IMR-90 (cell line): ENCODE results near the gene TGFBRAP1. TPM values are rescaled to one million over a fixed set of nuclear protein-coding genes. Genes with fewer than 3 reads are reported as not detected.

ENCODE experiments used
- ATAC-seq: fragments of 200-7000 bp; cut with Tn5 transposase; 2 replicates; pipeline ENCODE4 v1.9.1; 2020; ENCODE audit warnings: low read depth, mild to moderate bottlenecking, moderate library complexity
- BruUV-seq: library from RNA; stranded (reverse); fragments of 400-500 nt; replicated peaks from 2 replicates; lab custom pipeline; 2021; lab: Mats Ljungman, UMichigan
- CTCF ChIA-PET: fragments of 300-600 bp; formaldehyde crosslinking; extraction: SDS; loops from one replicate; lab custom pipeline; 2021; ENCODE audit warnings: antibody characterized with exemption; lab: Yijun Ruan, JAX
- POLR2A ChIA-PET: fragments of 300-600 bp; sonication (Branson Sonifier 250); formaldehyde crosslinking; loops from one replicate; lab custom pipeline; 2022; ENCODE audit warnings: antibody characterized with exemption; ENCODE audit not compliant: unreplicated experiment; lab: Charles Lee
- DNase-seq: peaks from one replicate; pipeline ENCODE4 v3.0.0; 2013
- H2AFZ ChIP-seq: replicated peaks from 2 replicates; pipeline ENCODE3; 2013; ENCODE audit warnings: low read length, mild to moderate bottlenecking; ENCODE audit not compliant: poor library complexity
- H2AK5ac ChIP-seq: 2 replicates; pipeline ENCODE4 v1.6.1; 2013; ENCODE audit warnings: low read depth, low read length, inconsistent platforms
- H2AK9ac ChIP-seq: replicated peaks from 2 replicates; pipeline ENCODE3; 2013; ENCODE audit warnings: mild to moderate bottlenecking, low read depth, low read length, moderate library complexity; ENCODE audit not compliant: poor library complexity
- H2BK120ac ChIP-seq: 2 replicates; pipeline ENCODE4 v1.6.1; 2013; ENCODE audit warnings: low read depth, low read length, inconsistent platforms
- H2BK15ac ChIP-seq: 3 replicates; pipeline ENCODE4 v1.6.1; 2013; ENCODE audit warnings: low read depth, low read length, inconsistent platforms
- H2BK20ac ChIP-seq: 2 replicates; pipeline ENCODE4 v1.6.1; 2013; ENCODE audit warnings: low read depth, mild to moderate bottlenecking, inconsistent platforms, low read length, moderate library complexity
- H2BK5ac ChIP-seq: 2 replicates; pipeline ENCODE4 v1.6.1; 2013; ENCODE audit warnings: mild to moderate bottlenecking, low read depth, low read length, inconsistent platforms; ENCODE audit not compliant: poor library complexity, severe bottlenecking
- H3K14ac ChIP-seq: replicated peaks from 2 replicates; pipeline ENCODE4 v1.6.1; 2013; ENCODE audit warnings: low read depth, low read length, inconsistent platforms
- H3K18ac ChIP-seq: 2 replicates; pipeline ENCODE4 v1.6.1; 2013; ENCODE audit warnings: low read depth, low read length, control low read depth
- H3K23ac ChIP-seq: 2 replicates; pipeline ENCODE4 v1.6.1; 2013; ENCODE audit warnings: low read depth, low read length, inconsistent platforms
- H3K27ac ChIP-seq: 2 replicates; pipeline ENCODE4 v1.5.1; 2013; ENCODE audit warnings: mild to moderate bottlenecking, control low read depth, low read length; ENCODE audit not compliant: insufficient read depth
- H3K27me3 ChIP-seq: 2 replicates; pipeline ENCODE4 v1.6.1; 2013; ENCODE audit warnings: low read length; ENCODE audit not compliant: control insufficient read depth, insufficient read depth
- H3K36me3 ChIP-seq: 2 replicates; pipeline ENCODE4 v1.6.1; 2013; ENCODE audit warnings: low read length, mixed read lengths; ENCODE audit not compliant: control insufficient read depth, insufficient read depth
- H3K4ac ChIP-seq: 2 replicates; pipeline ENCODE4 v1.6.1; 2013; ENCODE audit warnings: low read depth, low read length, inconsistent platforms
- H3K4me1 ChIP-seq: 2 replicates; pipeline ENCODE4 v1.6.1; 2013; ENCODE audit warnings: low read length, mixed read lengths; ENCODE audit not compliant: control insufficient read depth, insufficient read depth
- H3K4me2 ChIP-seq: 2 replicates; pipeline ENCODE4 v1.6.1; 2013; ENCODE audit warnings: low read depth, mild to moderate bottlenecking, control low read depth, low read length, moderate library complexity
- H3K4me3 ChIP-seq: 2 replicates; pipeline ENCODE4 v1.5.1; 2013; ENCODE audit warnings: low read depth, mild to moderate bottlenecking, control low read depth, low read length, moderate library complexity; ENCODE audit not compliant: insufficient read depth
- H3K56ac ChIP-seq: 2 replicates; pipeline ENCODE4 v1.6.1; 2013; ENCODE audit warnings: low read length, inconsistent platforms; ENCODE audit not compliant: insufficient read depth; ENCODE audit errors: extremely low read depth
- H3K79me1 ChIP-seq, 2 experiments: 2 replicates each; pipeline ENCODE4 v1.6.1; 2013; ENCODE audit warnings: low read length in 2 of 2, inconsistent platforms in 1 of 2, low read depth in 1 of 2
- H3K9ac ChIP-seq: 2 replicates; pipeline ENCODE4 v1.6.1; 2013; ENCODE audit warnings: low read depth, low read length, control low read depth
- H3K9me1 ChIP-seq: 2 replicates; pipeline ENCODE4 v1.6.1; 2013; ENCODE audit warnings: low read length, inconsistent platforms; ENCODE audit not compliant: insufficient read depth
- H3K9me3 ChIP-seq: 2 replicates; pipeline ENCODE4 v1.6.1; 2013; ENCODE audit warnings: low read length; ENCODE audit not compliant: control insufficient read depth, insufficient read depth
- H4K20me1 ChIP-seq: 2 replicates; pipeline ENCODE4 v1.6.1; 2013; ENCODE audit warnings: low read length, inconsistent platforms; ENCODE audit not compliant: insufficient read depth
- H4K5ac ChIP-seq: 2 replicates; pipeline ENCODE4 v1.6.1; 2013; ENCODE audit warnings: mild to moderate bottlenecking, low read depth, low read length, control low read depth
- H4K8ac ChIP-seq, 2 experiments: 2 replicates each; pipeline ENCODE4 v1.6.1; 2013; ENCODE audit warnings: low read depth in 2 of 2, low read length in 2 of 2, control low read depth in 1 of 2, inconsistent platforms in 1 of 2
- H4K91ac ChIP-seq: 2 replicates; pipeline ENCODE4 v1.6.1; 2013; ENCODE audit warnings: low read depth, low read length, inconsistent platforms; ENCODE audit not compliant: insufficient read depth
- BHLHE40 ChIP-seq: fragments of 150-350 bp; IDR thresholded peaks from 2 replicates; pipeline ENCODE4 v1.6.1; 2016; ENCODE audit warnings: mild to moderate bottlenecking, low read depth, low read length
- CEBPB ChIP-seq: IDR thresholded peaks from 2 replicates; pipeline ENCODE4 v1.6.1; 2012; ENCODE audit warnings: low read depth, low read length, improper control_type of control experiment
- CHD1 ChIP-seq: IDR thresholded peaks from 2 replicates; pipeline ENCODE4 v1.6.1; 2012; ENCODE audit warnings: low read depth, low read length, improper control_type of control experiment
- FOS ChIP-seq: fragments of 150-350 bp; IDR thresholded peaks from 2 replicates; pipeline ENCODE4 v1.6.1; 2016; ENCODE audit warnings: low read depth, low read length
- MAFK ChIP-seq: IDR thresholded peaks from 2 replicates; pipeline ENCODE4 v1.6.1; 2012; ENCODE audit warnings: low read depth, low read length, improper control_type of control experiment
- MAZ ChIP-seq: IDR thresholded peaks from 2 replicates; pipeline ENCODE4 v1.6.1; 2012; ENCODE audit warnings: low read depth, mild to moderate bottlenecking, low read length, improper control_type of control experiment, moderate library complexity, borderline replicate concordance
- MXI1 ChIP-seq: IDR thresholded peaks from 2 replicates; pipeline ENCODE4 v1.6.1; 2012; ENCODE audit warnings: low read depth, mild to moderate bottlenecking, low read length, moderate library complexity, borderline replicate concordance
- NFE2L2 ChIP-seq: fragments of 150-350 bp; IDR thresholded peaks from 2 replicates; pipeline ENCODE4 v1.6.1; 2016; ENCODE audit warnings: low read depth, mild to moderate bottlenecking, low read length
- POLR2A ChIP-seq: IDR thresholded peaks from 2 replicates; pipeline ENCODE4 v1.6.1; 2012; ENCODE audit warnings: mild to moderate bottlenecking, low read depth, low read length
- RAD21 ChIP-seq: IDR thresholded peaks from 2 replicates; pipeline ENCODE4 v1.6.1; 2012; ENCODE audit warnings: low read length, improper control_type of control experiment
- RCOR1 ChIP-seq: IDR thresholded peaks from 2 replicates; pipeline ENCODE4 v1.6.1; 2012; ENCODE audit warnings: mild to moderate bottlenecking, low read length, improper control_type of control experiment; ENCODE audit not compliant: insufficient replicate concordance
- RFX5 ChIP-seq: IDR thresholded peaks from 2 replicates; pipeline ENCODE4 v1.8.0; 2012; ENCODE audit warnings: low read depth, mild to moderate bottlenecking, low read length, moderate library complexity
- SMC3 ChIP-seq: fragments of 150-350 bp; IDR thresholded peaks from 2 replicates; pipeline ENCODE4 v1.6.1; 2016; ENCODE audit warnings: low read depth, mild to moderate bottlenecking, antibody characterized with exemption, low read length, moderate library complexity
- USF2 ChIP-seq: fragments of 150-350 bp; IDR thresholded peaks from 2 replicates; pipeline ENCODE4 v1.6.1; 2017; ENCODE audit warnings: mild to moderate bottlenecking, antibody characterized with exemption, low read length, low read depth
- WGBS, 2 experiments: methylation state at CpG; one replicate each; pipeline versions ENCODE4 v1.1.5 to v1.1.7; 2013; ENCODE audit warnings: missing lambda C conversion rate in 2 of 2; ENCODE audit not compliant: insufficient read length in 1 of 2; ENCODE audit errors: extremely low coverage in 2 of 2; 5-methylcytosine and 5-hydroxymethylcytosine counted together
- dilution Hi-C: fragments of 300-500 bp; cut with HindIII; formaldehyde crosslinking; loops from one replicate; pipeline ENCODE4 v1.14.3; 2018; ENCODE audit warnings: low sequenced_read_pairs; ENCODE audit not compliant: unreplicated experiment
- in situ Hi-C: fragments of 300-500 bp; cut with MboI; formaldehyde crosslinking; loops from 3 replicates; pipeline ENCODE4 v1.14.3; 2019; ENCODE audit warnings: low sequenced_read_pairs, inconsistent platforms, mixed read lengths
- intact Hi-C: fragments of 100-400 bp; cut with micrococcal nuclease; formaldehyde crosslinking; loops from 2 replicates; pipeline ENCODE4 v1.10.0; 2022
- polyA plus RNA-seq, 3 experiments: library from polyadenylated mRNA; depleted of rRNA; stranded (reverse); fragments of >200 nt; gene quantifications; 2 replicates each; pipeline ENCODE4 v1.2.3, GENCODE V29; 2012; ENCODE audit warnings: low replicate concordance in 1 of 3
- total RNA-seq: library from RNA; depleted of rRNA; stranded (reverse); fragments of >200 nt; gene quantifications from 2 replicates; pipeline ENCODE4 v1.2.3, GENCODE V29; 2012
- TF ChIP-seq, protein P1 (sequence below): conservative IDR thresholded peaks from 2 replicates; pipeline ENCODE4 v1.5.1; 2012; ENCODE audit warnings: mild to moderate bottlenecking, low read depth, low read length, improper control_type of control experiment
- TF ChIP-seq, protein P2 (sequence below): fragments of 150-350 bp; IDR thresholded peaks from 2 replicates; pipeline ENCODE4 v1.6.1; 2016; ENCODE audit warnings: low read depth, mild to moderate bottlenecking, low read length, moderate library complexity, borderline replicate concordance

TGFBRAP1 gene
- total and polyA plus RNA-seq, 2 of the 4 experiments (the other 2 are of a cell fraction): 7.2 to 10.4 TPM

- CTCF ChIA-PET: no interaction called here
- no peak for ATAC-seq
- Histone ChIP-seq H4K5ac (no peak overlapping the region), H2BK5ac (no peak overlapping the region), H3K9me3 (no peaks in the 10 kb centered on the region), H2AK5ac (no peak overlapping the region), H4K91ac (no peak overlapping the region), H2AFZ (no peak overlapping the region), H3K56ac (no peak overlapping the region), H3K9ac (no peak overlapping the region), H3K79me1 (peaks cover 22 to 30% of the 10 kb centered on the region in 2 experiments), H2AK9ac (no peak overlapping the region), H2BK20ac (no peak overlapping the region), H3K9me1 (peaks cover 1% of the 10 kb centered on the region; the same call in 1 of the 2 replicates), H3K36me3 (no peaks in the 10 kb centered on the region), H3K4me1 (no peaks in the 10 kb centered on the region), H3K27ac (no peak overlapping the region), H3K23ac (no peak overlapping the region), H3K27me3 (no peaks in the 10 kb centered on the region), H3K4me2 (no peak overlapping the region), H4K8ac (no peak overlapping the region), H3K4me3 (no peak overlapping the region), H3K4ac (no peak overlapping the region), H4K20me1 (peaks cover 10% of the 10 kb centered on the region; the same call in 1 of the 2 replicates), H3K18ac (no peak overlapping the region), H2BK15ac (no peak overlapping the region), H3K14ac (no peak overlapping the region), H2BK120ac (no peak overlapping the region)
- intact Hi-C loops (no loop called here), dilution Hi-C loops (no loop called here), in situ Hi-C loops (no loop called here)
- no TSS peak for BruUV-seq
- 40% methylated on average over 1 of the region's 3 CpGs; no CpG with 5 or more reads in 1 of the 2 experiments for WGBS, 2 experiments
- POLR2A ChIA-PET: no interaction called here
- DNase-seq: no peak
- no peak for TF ChIP-seq MXI1
- TF ChIP-seq RAD21: no peak
- TF ChIP-seq RCOR1: no peak
- no peak for TF ChIP-seq NFE2L2
- TF ChIP-seq, protein P1, sequence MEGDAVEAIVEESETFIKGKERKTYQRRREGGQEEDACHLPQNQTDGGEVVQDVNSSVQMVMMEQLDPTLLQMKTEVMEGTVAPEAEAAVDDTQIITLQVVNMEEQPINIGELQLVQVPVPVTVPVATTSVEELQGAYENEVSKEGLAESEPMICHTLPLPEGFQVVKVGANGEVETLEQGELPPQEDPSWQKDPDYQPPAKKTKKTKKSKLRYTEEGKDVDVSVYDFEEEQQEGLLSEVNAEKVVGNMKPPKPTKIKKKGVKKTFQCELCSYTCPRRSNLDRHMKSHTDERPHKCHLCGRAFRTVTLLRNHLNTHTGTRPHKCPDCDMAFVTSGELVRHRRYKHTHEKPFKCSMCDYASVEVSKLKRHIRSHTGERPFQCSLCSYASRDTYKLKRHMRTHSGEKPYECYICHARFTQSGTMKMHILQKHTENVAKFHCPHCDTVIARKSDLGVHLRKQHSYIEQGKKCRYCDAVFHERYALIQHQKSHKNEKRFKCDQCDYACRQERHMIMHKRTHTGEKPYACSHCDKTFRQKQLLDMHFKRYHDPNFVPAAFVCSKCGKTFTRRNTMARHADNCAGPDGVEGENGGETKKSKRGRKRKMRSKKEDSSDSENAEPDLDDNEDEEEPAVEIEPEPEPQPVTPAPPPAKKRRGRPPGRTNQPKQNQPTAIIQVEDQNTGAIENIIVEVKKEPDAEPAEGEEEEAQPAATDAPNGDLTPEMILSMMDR: no peak
- no peak for TF ChIP-seq RFX5
- no peak for TF ChIP-seq BHLHE40
- TF ChIP-seq CHD1: no peak
- TF ChIP-seq FOS: no peak
- TF ChIP-seq POLR2A: no peak
- TF ChIP-seq CEBPB: no peak
- TF ChIP-seq SMC3: no peak
- TF ChIP-seq, protein P2, sequence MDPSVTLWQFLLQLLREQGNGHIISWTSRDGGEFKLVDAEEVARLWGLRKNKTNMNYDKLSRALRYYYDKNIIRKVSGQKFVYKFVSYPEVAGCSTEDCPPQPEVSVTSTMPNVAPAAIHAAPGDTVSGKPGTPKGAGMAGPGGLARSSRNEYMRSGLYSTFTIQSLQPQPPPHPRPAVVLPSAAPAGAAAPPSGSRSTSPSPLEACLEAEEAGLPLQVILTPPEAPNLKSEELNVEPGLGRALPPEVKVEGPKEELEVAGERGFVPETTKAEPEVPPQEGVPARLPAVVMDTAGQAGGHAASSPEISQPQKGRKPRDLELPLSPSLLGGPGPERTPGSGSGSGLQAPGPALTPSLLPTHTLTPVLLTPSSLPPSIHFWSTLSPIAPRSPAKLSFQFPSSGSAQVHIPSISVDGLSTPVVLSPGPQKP: no peak
- TF ChIP-seq USF2: no peak
- no peak for TF ChIP-seq MAZ
- TF ChIP-seq MAFK: no peak
These were observed 14.2 kb downstream of the TGFBRAP1 start for GRCh38 chr2:105315314-105315713.
